Fibroblast of lung (primary cell): Measurements from ENCODE around the gene TRIM60. TPM values are rescaled to one million over a fixed set of nuclear protein-coding genes. Genes with fewer than 3 reads are reported as not detected.
"Not testable (repeated sequence)": the region's sequence is repeated elsewhere in the genome, so short reads cannot be mapped to it uniquely, and the experiment has no call there.

ENCODE experiments used
- DNase-seq, 2 donors: peaks; one replicate each; pipeline versions ENCODE4 v3.0.0 to v3.0.0-alpha.2; 2010; ENCODE audit warnings: low read depth in 2 of 2
- H2AFZ ChIP-seq: 2 replicates; pipeline ENCODE4 v1.5.1; 2012; ENCODE audit warnings: low read length, control low read depth, inconsistent platforms
- H3K27ac ChIP-seq: 2 replicates; pipeline ENCODE4 v1.5.1; 2011; ENCODE audit warnings: low read length, control low read depth; ENCODE audit not compliant: insufficient read depth
- H3K27me3 ChIP-seq: 2 replicates; pipeline ENCODE4 v1.5.1; 2011; ENCODE audit warnings: mild to moderate bottlenecking, low read length; ENCODE audit not compliant: control insufficient read depth, insufficient read depth
- H3K36me3 ChIP-seq: 2 replicates; pipeline ENCODE4 v1.5.1; 2011; ENCODE audit warnings: low read length; ENCODE audit not compliant: control insufficient read depth, insufficient read depth
- H3K4me1 ChIP-seq: 2 replicates; pipeline ENCODE4 v1.5.1; 2011; ENCODE audit warnings: low read length; ENCODE audit not compliant: control insufficient read depth, insufficient read depth; ENCODE audit errors: extremely low read depth
- H3K4me2 ChIP-seq: 2 replicates; pipeline ENCODE4 v1.5.1; 2011; ENCODE audit warnings: low read length, control low read depth; ENCODE audit not compliant: insufficient read depth; ENCODE audit errors: extremely low read depth
- H3K4me3 ChIP-seq, 4 experiments: fragments of 200-600 bp in 1 of 4; sonication (generic) in 1 of 4; replicated peaks in 1 of 4; 2 replicates each; pipeline ENCODE4 v1.5.1; 2011 to 2016; ENCODE audit warnings: low read length in 4 of 4, low read depth in 3 of 4, mild to moderate bottlenecking in 3 of 4, control low read depth in 2 of 4, inconsistent platforms in 1 of 4, mixed read lengths in 1 of 4; ENCODE audit not compliant: insufficient read depth in 1 of 4; ENCODE audit errors: control extremely low read depth in 1 of 4
- H3K79me2 ChIP-seq: 2 replicates; pipeline ENCODE4 v1.5.1; 2012; ENCODE audit warnings: mild to moderate bottlenecking, low read length, inconsistent platforms; ENCODE audit not compliant: control insufficient read depth, insufficient read depth
- H3K9ac ChIP-seq: 2 replicates; pipeline ENCODE4 v1.5.1; 2011; ENCODE audit warnings: mild to moderate bottlenecking, low read length, control low read depth; ENCODE audit not compliant: insufficient read depth
- H3K9me3 ChIP-seq: 2 replicates; pipeline ENCODE4 v1.5.1; 2012; ENCODE audit warnings: low read depth, low read length; ENCODE audit not compliant: control insufficient read depth, insufficient read depth
- H4K20me1 ChIP-seq: 2 replicates; pipeline ENCODE4 v1.5.1; 2011; ENCODE audit warnings: low read length; ENCODE audit not compliant: control insufficient read depth, insufficient read depth; ENCODE audit errors: extremely low read depth
- CTCF ChIP-seq, 2 donors: IDR thresholded peaks in 1 of 2; conservative IDR thresholded peaks in 1 of 2; 1 replicate in 1 of 2; 2 replicates in 1 of 2; pipeline ENCODE4 v1.5.1; 2011 to 2012; ENCODE audit warnings: low read length in 2 of 2, control low read depth in 1 of 2, inconsistent platforms in 1 of 2, low read depth in 1 of 2, mild to moderate bottlenecking in 1 of 2
- EZH2 ChIP-seq: IDR thresholded peaks from 2 replicates; pipeline ENCODE4 v1.5.1; 2012; ENCODE audit warnings: low read length, control low read depth, mild to moderate bottlenecking; ENCODE audit errors: missing control alignments
- polyA minus RNA-seq: library from RNA; depleted of rRNA, polyadenylated mRNA; stranded (reverse); fragments of >200 nt; gene quantifications from 2 replicates; pipeline ENCODE4 v1.2.3, GENCODE V29; 2011; ENCODE audit warnings: low replicate concordance
- polyA plus RNA-seq, 2 donors: library from polyadenylated mRNA; depleted of rRNA in 1 of 2; stranded (reverse) in 1 of 2; unstranded in 1 of 2; fragments of >200 nt; gene quantifications; 2 replicates each; pipeline ENCODE4 v1.2.1, GENCODE V29; 2011 to 2012; ENCODE audit warnings: missing spikeins in 1 of 2
- total RNA-seq: library from RNA; depleted of rRNA; stranded (reverse); fragments of >200 nt; gene quantifications from 2 replicates; pipeline ENCODE4 v1.2.1, GENCODE V29; 2014

TRIM60 gene
- total RNA-seq (not detected in 2 replicates), polyA plus RNA-seq (not detected in 2 replicates), polyA minus RNA-seq (not detected in 2 replicates)
- polyA plus RNA-seq (2012), result not detected in 2 replicates

- no peaks in the 10 kb centered on the region for H3K27me3 ChIP-seq
- no peaks in the 10 kb centered on the region for H3K4me1 ChIP-seq
- no peak for TF ChIP-seq EZH2
- no peak for TF ChIP-seq CTCF (conservative IDR thresholded peaks at IDR 0.05 in 1 of 2, IDR thresholded peaks at IDR 0.05 in 1 of 2; ENCODE audit: low read depth in 1 of 2, low read length in 2 of 2)
- H3K27ac ChIP-seq, result no peak within 1 kb of the TSS
- no peaks in the 10 kb centered on the region for H3K36me3 ChIP-seq
- H3K79me2 ChIP-seq, result no peaks in the 10 kb centered on the region
- H3K9me3 ChIP-seq, result no peaks in the 10 kb centered on the region
- no peak within 1 kb of the TSS for H3K4me2 ChIP-seq
- no peak for DNase-seq
- H3K4me3 ChIP-seq, result no peak within 1 kb of the TSS
- no peak within 1 kb of the TSS for H2AFZ ChIP-seq
- H4K20me1 ChIP-seq, result no peaks in the 10 kb centered on the region
- no peak within 1 kb of the TSS for H3K9ac ChIP-seq
Observed at GRCh38 chr4:165031436-165032211, at the start of gene TRIM60. Gene TRIM60, plus strand, starts transcription at chr4:165031999. Its CDS starts 8,074 bp downstream, at chr4:165040073.

- Histone ChIP-seq H2AFZ (no peak overlapping the region), H3K4me3 (no peak overlapping the region), H3K36me3 (no peaks in the 10 kb centered on the region), H3K27ac (no peak overlapping the region), H4K20me1 (no peaks in the 10 kb centered on the region), H3K27me3 (no peaks in the 10 kb centered on the region), H3K79me2 (no peaks in the 10 kb centered on the region), H3K9me3 (no peaks in the 10 kb centered on the region), H3K9ac (no peak overlapping the region), H3K4me2 (no peak overlapping the region), H3K4me1 (no peaks in the 10 kb centered on the region)
- TF ChIP-seq EZH2 (no peak), CTCF (conservative IDR thresholded peaks at IDR 0.05 in 1 of 2, IDR thresholded peaks at IDR 0.05 in 1 of 2; ENCODE audit: low read depth in 1 of 2, low read length in 2 of 2) (no peak)
- no peak for DNase-seq
Observed at GRCh38 chr4:164989471-164989870, 42.3 kb upstream of the TRIM60 start.

- H4K20me1 ChIP-seq, H3K4me2 ChIP-seq, H3K9me3 ChIP-seq, H3K36me3 ChIP-seq, H3K4me3 ChIP-seq, H3K27ac ChIP-seq, H3K27me3 ChIP-seq, H3K4me1 ChIP-seq, H3K79me2 ChIP-seq, H2AFZ ChIP-seq, H3K9ac ChIP-seq, DNase-seq: not testable (repeated sequence)
Observed at GRCh38 chr4:164990786-164991185, 41.0 kb upstream of the TRIM60 start.

GRCh38 chr4:164996123-164996522 is 35.7 kb upstream of the TRIM60 start:
- not testable (repeated sequence) for H3K4me1 ChIP-seq, DNase-seq, H3K27ac ChIP-seq, H3K27me3 ChIP-seq, H3K4me3 ChIP-seq, H3K79me2 ChIP-seq, H2AFZ ChIP-seq, H3K9me3 ChIP-seq, H4K20me1 ChIP-seq, H3K36me3 ChIP-seq, H3K9ac ChIP-seq, H3K4me2 ChIP-seq
